Prostate gland (tissue), 2 donors: ENCODE results near the gene NUMA1. TPM values are rescaled to one million over a fixed set of nuclear protein-coding genes. Genes with fewer than 3 reads are reported as not detected.
A peak's percentile ranks its signal among the peaks of the same experiment; 100 is the strongest.

Experiments used
- DNase-seq: peaks from one replicate; pipeline ENCODE4 v3.0.0-alpha.2; 2019; ENCODE audit warnings: low spot score
- H3K27ac ChIP-seq, 2 donors: fragments of 200-600 bp; sonication (generic); 2 replicates each; pipeline ENCODE4 v1.5.1; 2017 to 2019
- H3K27me3 ChIP-seq: fragments of 200-600 bp; sonication (generic); replicated peaks from 2 replicates; pipeline ENCODE4 v1.5.1; 2019; ENCODE audit not compliant: insufficient read depth
- H3K36me3 ChIP-seq, 2 donors: fragments of 200-600 bp; sonication (generic); 1 replicate in 1 of 2; 2 replicates in 1 of 2; pipeline versions ENCODE4 v1.5.1 to v1.8.1; 2017 to 2019
- H3K4me1 ChIP-seq: fragments of 200-600 bp; sonication (generic); replicated peaks from 2 replicates; pipeline ENCODE4 v1.5.1; 2019
- H3K4me3 ChIP-seq, 2 donors: fragments of 200-600 bp; sonication (generic); 2 replicates each; pipeline ENCODE4 v1.5.1; 2017 to 2019
- H3K9me3 ChIP-seq: fragments of 200-600 bp; sonication (generic); 2 replicates; pipeline ENCODE4 v1.5.1; 2017
- POLR2A ChIP-seq: fragments of 450-650 bp; IDR thresholded peaks from one replicate; pipeline ENCODE4 v1.6.1; 2016; ENCODE audit warnings: antibody characterized with exemption, mild to moderate bottlenecking
- POLR2AphosphoS5 ChIP-seq: sonication (generic); formaldehyde crosslinking; IDR thresholded peaks from one replicate; pipeline ENCODE4 v1.6.1; 2017; ENCODE audit warnings: antibody characterized with exemption
- WGBS: methylation state at CpG from one replicate; pipeline ENCODE4 v1.1.5; 2018; 5-methylcytosine and 5-hydroxymethylcytosine counted together
- intact Hi-C: fragments of 100-400 bp; cut with DNase I; formaldehyde crosslinking; loops from one replicate; pipeline ENCODE4 v1.14.2; 2022
- total RNA-seq, 2 donors: library from RNA; depleted of rRNA; stranded (reverse); fragments of >200 nt; gene quantifications; one replicate each; pipeline ENCODE4 v1.1.0, GENCODE V29; 2016
- TF ChIP-seq, protein P1 (sequence below), 4 experiments: fragments of 200-600 bp in 2 of 4; fragments of 450-650 bp in 2 of 4; sonication (generic) in 2 of 4; IDR thresholded peaks; 1 replicate in 3 of 4; 2 replicates in 1 of 4; pipeline ENCODE4 v1.5.1; 2016 to 2019; ENCODE audit warnings: antibody characterized with exemption in 4 of 4, mild to moderate bottlenecking in 2 of 4, moderate library complexity in 2 of 4

Gene NUMA1
- total RNA-seq, 2 donors from 2014 or later = 623 to 712 TPM

DNA sequence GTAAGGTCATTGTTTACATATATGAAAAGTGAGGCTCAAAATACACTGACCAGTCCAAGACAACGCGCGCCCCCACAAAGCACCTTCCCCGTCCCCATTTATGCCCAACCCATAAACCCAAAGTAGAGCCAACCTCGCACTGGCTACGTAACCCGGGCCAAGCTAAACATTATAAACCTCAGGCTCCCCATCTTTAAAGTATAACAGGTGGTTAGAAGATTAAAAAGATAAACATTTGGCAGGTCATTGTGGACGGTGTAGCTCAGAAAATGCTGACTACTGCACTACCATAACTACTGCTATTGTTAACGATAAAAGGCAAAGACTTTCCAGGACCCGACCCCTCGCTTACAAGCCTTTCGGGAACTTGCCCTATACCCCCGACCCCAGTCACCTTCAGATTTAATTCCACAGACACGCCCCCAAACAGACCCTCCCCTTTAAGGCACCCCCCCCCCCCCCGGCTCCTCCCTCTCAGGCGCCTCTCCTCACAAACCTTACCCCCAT is 470 bp downstream of the NUMA1 start:
- Histone ChIP-seq H3K27me3 (no peaks in the 10 kb centered on the region), H3K27ac (peak overlapping the region; percentile 95 to 97), H3K4me1 (peaks cover 21% of the 10 kb centered on the region), H3K4me3 (peak overlapping the region; percentile 59 to 70), H3K36me3 (no peaks in the 10 kb centered on the region), H3K9me3 (no peaks in the 10 kb centered on the region)
- intact Hi-C loops = loop anchor here (2.0 kb wide), 1 partner anchor 39 kb away; no protein-coding TSS in a partner anchor
- whole genome bisulfite sequencing = 1% methylated on average over 16 of the region's 16 CpGs
- DNase-seq = peak; percentile 68
- no peak for TF ChIP-seq POLR2A
- TF ChIP-seq, protein P1, sequence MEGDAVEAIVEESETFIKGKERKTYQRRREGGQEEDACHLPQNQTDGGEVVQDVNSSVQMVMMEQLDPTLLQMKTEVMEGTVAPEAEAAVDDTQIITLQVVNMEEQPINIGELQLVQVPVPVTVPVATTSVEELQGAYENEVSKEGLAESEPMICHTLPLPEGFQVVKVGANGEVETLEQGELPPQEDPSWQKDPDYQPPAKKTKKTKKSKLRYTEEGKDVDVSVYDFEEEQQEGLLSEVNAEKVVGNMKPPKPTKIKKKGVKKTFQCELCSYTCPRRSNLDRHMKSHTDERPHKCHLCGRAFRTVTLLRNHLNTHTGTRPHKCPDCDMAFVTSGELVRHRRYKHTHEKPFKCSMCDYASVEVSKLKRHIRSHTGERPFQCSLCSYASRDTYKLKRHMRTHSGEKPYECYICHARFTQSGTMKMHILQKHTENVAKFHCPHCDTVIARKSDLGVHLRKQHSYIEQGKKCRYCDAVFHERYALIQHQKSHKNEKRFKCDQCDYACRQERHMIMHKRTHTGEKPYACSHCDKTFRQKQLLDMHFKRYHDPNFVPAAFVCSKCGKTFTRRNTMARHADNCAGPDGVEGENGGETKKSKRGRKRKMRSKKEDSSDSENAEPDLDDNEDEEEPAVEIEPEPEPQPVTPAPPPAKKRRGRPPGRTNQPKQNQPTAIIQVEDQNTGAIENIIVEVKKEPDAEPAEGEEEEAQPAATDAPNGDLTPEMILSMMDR (IDR thresholded peaks at IDR 0.05) = no peak
- TF ChIP-seq POLR2AphosphoS5 = no peak

DNA sequence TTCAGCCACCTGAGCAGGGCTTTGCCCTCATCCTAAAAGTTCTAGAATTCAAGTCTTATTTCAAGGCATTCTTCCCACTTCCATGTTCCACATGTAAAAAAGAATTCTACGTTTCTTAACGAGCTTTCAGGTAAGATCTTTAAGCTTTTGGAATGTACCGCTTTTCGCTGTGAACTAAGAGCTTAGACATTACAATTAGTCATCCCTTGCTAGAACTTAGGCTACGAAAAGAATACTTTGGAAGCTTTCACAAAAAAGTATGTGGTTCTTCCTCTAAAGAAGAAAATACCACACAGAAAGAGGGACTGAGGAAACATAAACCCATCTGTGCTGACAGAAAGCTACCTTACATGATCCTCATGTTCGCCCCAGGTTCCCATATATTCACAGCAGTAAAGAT is 1.9 kb downstream of the NUMA1 start:
- Histone ChIP-seq H3K4me1 (peaks cover 18% of the 10 kb centered on the region), H3K9me3 (no peaks in the 10 kb centered on the region), H3K36me3 (no peaks in the 10 kb centered on the region), H3K27ac (peak overlapping the region; percentile 95 to 97), H3K27me3 (no peaks in the 10 kb centered on the region), H3K4me3 (peak overlapping the region; percentile 59 to 70)
- intact Hi-C loops = no loop called here
- WGBS = 30% methylated on average over 6 of the region's 6 CpGs
- DNase-seq = no peak
- TF ChIP-seq POLR2A = no peak
- TF ChIP-seq, protein P1 (IDR thresholded peaks at IDR 0.05) = no peak
- peak; percentile 15 for TF ChIP-seq POLR2AphosphoS5

DNA sequence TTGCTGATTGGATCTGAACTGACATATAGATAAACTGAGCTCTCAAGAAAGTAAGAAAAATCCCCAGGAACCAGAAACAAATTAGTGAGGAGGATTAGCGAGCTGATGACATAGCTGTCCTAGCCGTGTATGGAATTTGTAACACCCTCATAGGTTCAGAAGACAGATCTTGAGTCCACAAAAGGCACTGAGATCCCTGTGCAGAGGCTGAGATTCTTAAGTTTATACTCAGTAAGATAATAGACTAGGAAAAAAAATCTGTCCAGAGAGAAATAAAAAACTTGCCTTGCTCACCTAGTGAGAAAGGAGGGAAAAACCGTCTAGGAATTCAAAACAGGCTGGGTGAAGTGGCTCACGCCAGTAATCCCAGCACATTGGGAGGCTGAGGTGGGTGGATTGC is 4.6 kb downstream of the NUMA1 start:
- TF ChIP-seq POLR2A (no peak), POLR2AphosphoS5 (no peak)
- TF ChIP-seq, protein P1 (IDR thresholded peaks at IDR 0.05) = no peak
- intact Hi-C loops = no loop called here
- peak overlapping the region in 1 of 2 donors; percentile 21 for H3K27ac ChIP-seq
- H3K4me1 ChIP-seq = peaks cover 4% of the 10 kb centered on the region
- no peak for DNase-seq
- 90% methylated on average over 4 of the region's 4 CpGs for WGBS
- H3K27me3 ChIP-seq = no peaks in the 10 kb centered on the region
- no peak overlapping the region for H3K4me3 ChIP-seq
- H3K9me3 ChIP-seq = no peaks in the 10 kb centered on the region
- H3K36me3 ChIP-seq = no peaks in the 10 kb centered on the region

DNA sequence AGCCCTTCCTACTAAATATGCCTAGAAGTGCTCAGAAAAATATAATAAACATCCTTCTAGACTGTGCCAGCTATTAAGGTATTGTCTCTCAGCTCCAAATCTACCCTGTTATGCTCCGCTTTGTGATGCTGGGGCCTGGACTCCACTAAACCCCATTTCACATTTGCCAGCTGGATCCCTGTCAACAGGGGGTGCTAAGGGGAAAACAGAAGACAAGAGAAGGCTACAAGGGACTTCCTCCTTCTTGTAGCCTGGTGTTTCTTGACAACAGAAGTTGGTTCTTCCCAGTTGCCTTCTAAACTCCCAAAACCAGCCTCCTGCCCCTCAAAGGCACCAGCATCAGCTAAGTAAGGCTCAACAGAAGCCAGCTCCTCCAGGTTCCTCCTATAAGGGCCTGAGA is 5.2 kb downstream of the NUMA1 start:
- no peak for TF ChIP-seq POLR2A
- no peak for TF ChIP-seq POLR2AphosphoS5
- TF ChIP-seq, protein P1 (IDR thresholded peaks at IDR 0.05) = no peak
- Histone ChIP-seq H3K27me3 (no peaks in the 10 kb centered on the region), H3K4me1 (peaks cover 9% of the 10 kb centered on the region), H3K9me3 (no peaks in the 10 kb centered on the region), H3K27ac (peak overlapping the region in 1 of 2 donors; percentile 21), H3K36me3 (no peaks in the 10 kb centered on the region), H3K4me3 (no peak overlapping the region)
- WGBS = 82% methylated on average over 1 of the region's 1 CpG
- intact Hi-C loops = no loop called here
- DNase-seq = no peak

DNA sequence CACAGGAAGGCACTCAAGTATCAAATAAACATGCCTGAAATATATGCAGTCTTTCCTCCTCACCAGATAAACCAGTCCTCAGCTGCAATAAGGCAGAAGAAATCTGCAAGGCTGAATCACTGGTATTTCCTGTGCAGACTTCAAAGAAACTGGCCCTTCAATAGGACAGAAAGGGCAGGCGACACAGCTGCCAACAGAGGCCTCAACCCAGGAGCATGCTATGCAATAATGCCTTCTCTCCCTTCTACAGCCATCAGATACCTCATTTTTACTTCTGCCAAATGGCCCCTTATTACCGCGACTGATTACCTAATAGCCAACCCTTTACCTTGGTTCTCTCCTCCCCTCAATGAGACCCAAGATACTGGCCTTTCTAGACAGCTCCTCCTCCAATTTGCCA is 8.0 kb downstream of the NUMA1 start:
- H3K4me1 ChIP-seq = peaks cover 22% of the 10 kb centered on the region
- peak; percentile 80 for TF ChIP-seq POLR2AphosphoS5
- TF ChIP-seq, protein P1 (IDR thresholded peaks at IDR 0.05) = no peak
- no peaks in the 10 kb centered on the region for H3K36me3 ChIP-seq
- no peaks in the 10 kb centered on the region for H3K9me3 ChIP-seq
- peak overlapping the region; percentile 34 to 50 for H3K27ac ChIP-seq
- intact Hi-C loops = no loop called here
- H3K4me3 ChIP-seq = no peak overlapping the region
- peak; percentile 43 for DNase-seq
- no peaks in the 10 kb centered on the region for H3K27me3 ChIP-seq
- 49% methylated on average over 3 of the region's 3 CpGs for WGBS
